Liver (tissue), 3 donors: ENCODE data around the gene EPS8.

Experiments
- ATF3 ChIP-seq: IDR thresholded peaks from 2 replicates; pipeline ENCODE4 v1.6.1; 2016; ENCODE audit warnings: antibody characterized with exemption
- CTCF ChIP-seq: fragments of 150-350 bp; IDR thresholded peaks from 2 replicates; pipeline ENCODE4 v1.5.1; 2017; ENCODE audit warnings: improper control_type of control experiment, low read depth, low read length; ENCODE audit not compliant: missing input control
- FOXA1 ChIP-seq: IDR thresholded peaks from 2 replicates; pipeline ENCODE4 v1.6.1; 2016; ENCODE audit warnings: antibody characterized with exemption
- FOXA2 ChIP-seq: IDR thresholded peaks from 2 replicates; pipeline ENCODE4 v1.6.1; 2016; ENCODE audit warnings: antibody characterized with exemption
- HNF4A ChIP-seq, 2 donors: conservative IDR thresholded peaks; 2 replicates each; pipeline ENCODE4 v1.6.1; 2016; ENCODE audit warnings: antibody characterized with exemption in 2 of 2, mild to moderate bottlenecking in 2 of 2
- JUND ChIP-seq, 2 donors: IDR thresholded peaks; 2 replicates each; pipeline ENCODE4 v1.6.1; 2016; ENCODE audit warnings: antibody characterized with exemption in 2 of 2
- MAX ChIP-seq: IDR thresholded peaks from 2 replicates; pipeline ENCODE4 v1.6.1; 2016; ENCODE audit warnings: antibody characterized with exemption
- NR2F2 ChIP-seq: IDR thresholded peaks from 2 replicates; pipeline ENCODE4 v1.6.1; 2016; ENCODE audit warnings: antibody characterized with exemption
- RAD21 ChIP-seq, 2 donors: IDR thresholded peaks; 2 replicates each; pipeline ENCODE4 v1.6.1; 2016; ENCODE audit warnings: antibody characterized with exemption in 2 of 2, mild to moderate bottlenecking in 2 of 2
- SP1 ChIP-seq: IDR thresholded peaks from 2 replicates; pipeline ENCODE4 v1.6.1; 2018; ENCODE audit warnings: antibody characterized with exemption, mild to moderate bottlenecking
- TAF1 ChIP-seq: conservative IDR thresholded peaks from 2 replicates; pipeline ENCODE4 v1.6.1; 2016; ENCODE audit warnings: antibody characterized with exemption, mild to moderate bottlenecking
- YY1 ChIP-seq: IDR thresholded peaks from 2 replicates; pipeline ENCODE4 v1.6.1; 2016; ENCODE audit warnings: antibody characterized with exemption, mild to moderate bottlenecking
- ZBTB33 ChIP-seq: IDR thresholded peaks from 2 replicates; pipeline ENCODE4 v1.6.1; 2016; ENCODE audit warnings: antibody characterized with exemption
- TF ChIP-seq, protein P1 (sequence below): IDR thresholded peaks from 2 replicates; pipeline ENCODE4 v1.6.1; 2016; ENCODE audit warnings: antibody characterized with exemption, mild to moderate bottlenecking
- donor health status: healthy.
- donor health status: healthy.

- no peak for TF ChIP-seq CTCF
- TF ChIP-seq YY1, result no peak
- TF ChIP-seq ZBTB33, result no peak
- no peak for TF ChIP-seq SP1
- no peak for TF ChIP-seq NR2F2
- no peak for TF ChIP-seq RAD21 (IDR thresholded peaks at IDR 0.05)
- no peak for TF ChIP-seq MAX
- TF ChIP-seq, protein P1, sequence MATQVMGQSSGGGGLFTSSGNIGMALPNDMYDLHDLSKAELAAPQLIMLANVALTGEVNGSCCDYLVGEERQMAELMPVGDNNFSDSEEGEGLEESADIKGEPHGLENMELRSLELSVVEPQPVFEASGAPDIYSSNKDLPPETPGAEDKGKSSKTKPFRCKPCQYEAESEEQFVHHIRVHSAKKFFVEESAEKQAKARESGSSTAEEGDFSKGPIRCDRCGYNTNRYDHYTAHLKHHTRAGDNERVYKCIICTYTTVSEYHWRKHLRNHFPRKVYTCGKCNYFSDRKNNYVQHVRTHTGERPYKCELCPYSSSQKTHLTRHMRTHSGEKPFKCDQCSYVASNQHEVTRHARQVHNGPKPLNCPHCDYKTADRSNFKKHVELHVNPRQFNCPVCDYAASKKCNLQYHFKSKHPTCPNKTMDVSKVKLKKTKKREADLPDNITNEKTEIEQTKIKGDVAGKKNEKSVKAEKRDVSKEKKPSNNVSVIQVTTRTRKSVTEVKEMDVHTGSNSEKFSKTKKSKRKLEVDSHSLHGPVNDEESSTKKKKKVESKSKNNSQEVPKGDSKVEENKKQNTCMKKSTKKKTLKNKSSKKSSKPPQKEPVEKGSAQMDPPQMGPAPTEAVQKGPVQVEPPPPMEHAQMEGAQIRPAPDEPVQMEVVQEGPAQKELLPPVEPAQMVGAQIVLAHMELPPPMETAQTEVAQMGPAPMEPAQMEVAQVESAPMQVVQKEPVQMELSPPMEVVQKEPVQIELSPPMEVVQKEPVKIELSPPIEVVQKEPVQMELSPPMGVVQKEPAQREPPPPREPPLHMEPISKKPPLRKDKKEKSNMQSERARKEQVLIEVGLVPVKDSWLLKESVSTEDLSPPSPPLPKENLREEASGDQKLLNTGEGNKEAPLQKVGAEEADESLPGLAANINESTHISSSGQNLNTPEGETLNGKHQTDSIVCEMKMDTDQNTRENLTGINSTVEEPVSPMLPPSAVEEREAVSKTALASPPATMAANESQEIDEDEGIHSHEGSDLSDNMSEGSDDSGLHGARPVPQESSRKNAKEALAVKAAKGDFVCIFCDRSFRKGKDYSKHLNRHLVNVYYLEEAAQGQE, result no peak
- TF ChIP-seq HNF4A (conservative IDR thresholded peaks at IDR 0.05), result no peak
- no peak for TF ChIP-seq ATF3
- no peak for TF ChIP-seq TAF1
- TF ChIP-seq FOXA2, result no peak
- no peak for TF ChIP-seq JUND (IDR thresholded peaks at IDR 0.05)
- no peak for TF ChIP-seq FOXA1
Measured at GRCh38 chr12:15786772-15787171, 2.4 kb downstream of the EPS8 start.
